ENCODE measurements around the gene KRT40. TPM values are rescaled to one million over a fixed set of nuclear protein-coding genes. Genes with fewer than 3 reads are reported as not detected.
"Not testable (repeated sequence)": the region's sequence is repeated elsewhere in the genome, so short reads cannot be mapped to it uniquely, and the experiment has no call there.

The KRT40 gene
- total RNA-seq, 1 donor from 2014 or later, result not detected

- peaks cover 13% of the 10 kb centered on the region for H3K27me3 Mint-ChIP-seq (ENCODE audit: low read depth)
- H3K27ac Mint-ChIP-seq, result no peak overlapping the region
- DNase-seq (ENCODE audit: low spot score), result no peak
- H3K4me3 Mint-ChIP-seq (ENCODE audit: low read depth), result no peak overlapping the region
- intact Hi-C loops (cut with micrococcal nuclease), result no loop called here
- H3K36me3 Mint-ChIP-seq (ENCODE audit: low read depth), result no peaks in the 10 kb centered on the region
- no peaks in the 10 kb centered on the region for H3K4me1 Mint-ChIP-seq (ENCODE audit: low read depth)
- no peaks in the 10 kb centered on the region for H3K9me3 Mint-ChIP-seq
Observed at GRCh38 chr17:41010441-41010840, 26.3 kb upstream of the KRT40 start.

- Mint-ChIP-seq H3K4me1 (ENCODE audit: low read depth) (no peaks in the 10 kb centered on the region), H3K4me3 (ENCODE audit: low read depth) (no peak overlapping the region), H3K27ac (no peak overlapping the region), H3K9me3 (no peaks in the 10 kb centered on the region), H3K27me3 (ENCODE audit: low read depth) (peaks cover 13% of the 10 kb centered on the region), H3K36me3 (ENCODE audit: low read depth) (no peaks in the 10 kb centered on the region)
- intact Hi-C loops (cut with micrococcal nuclease), result no loop called here
- no peak for DNase-seq (ENCODE audit: low spot score)
Observed at GRCh38 chr17:41009936-41010335, 25.8 kb upstream of the KRT40 start.

- no peak for DNase-seq (ENCODE audit: low spot score)
- H3K36me3 Mint-ChIP-seq (ENCODE audit: low read depth), result no peaks in the 10 kb centered on the region
- no peak overlapping the region for H3K4me3 Mint-ChIP-seq (ENCODE audit: low read depth)
- H3K27ac Mint-ChIP-seq, result no peak overlapping the region
- peaks cover 13% of the 10 kb centered on the region for H3K27me3 Mint-ChIP-seq (ENCODE audit: low read depth)
- H3K4me1 Mint-ChIP-seq (ENCODE audit: low read depth), result no peaks in the 10 kb centered on the region
- H3K9me3 Mint-ChIP-seq, result no peaks in the 10 kb centered on the region
- intact Hi-C loops (cut with micrococcal nuclease), result no loop called here
Observed at GRCh38 chr17:41009301-41009760, 25.2 kb upstream of the KRT40 start.

GRCh38 chr17:41008811-41009210 is 24.7 kb upstream of the KRT40 start, which contains the start of gene KRTAP3-1:
TSS of gene KRTAP3-1 (minus strand) at chr17:41009128. CDS start at chr17:41009074, 54 bp downstream.
- Mint-ChIP-seq H3K36me3 (ENCODE audit: low read depth) (no peaks in the 10 kb centered on the region), H3K4me1 (ENCODE audit: low read depth) (no peaks in the 10 kb centered on the region), H3K27me3 (ENCODE audit: low read depth) (peaks cover 13% of the 10 kb centered on the region), H3K27ac (no peak within 1 kb of the TSS), H3K9me3 (no peaks in the 10 kb centered on the region), H3K4me3 (ENCODE audit: low read depth) (no peak within 1 kb of the TSS)
- intact Hi-C loops (cut with micrococcal nuclease), result no loop called here
- no peak for DNase-seq (ENCODE audit: low spot score)

- peaks cover 1% of the 10 kb centered on the region for H3K27me3 Mint-ChIP-seq (ENCODE audit: low read depth)
- H3K36me3 Mint-ChIP-seq (ENCODE audit: low read depth), result no peaks in the 10 kb centered on the region
- H3K4me1 Mint-ChIP-seq (ENCODE audit: low read depth), result no peaks in the 10 kb centered on the region
- intact Hi-C loops (cut with micrococcal nuclease), result no loop called here
- DNase-seq (ENCODE audit: low spot score), result no peak
- H3K4me3 Mint-ChIP-seq (ENCODE audit: low read depth), result no peak overlapping the region
- no peaks in the 10 kb centered on the region for H3K9me3 Mint-ChIP-seq
- no peak overlapping the region for H3K27ac Mint-ChIP-seq
Observed at GRCh38 chr17:41004397-41004796, 20.3 kb upstream of the KRT40 start.

- peaks cover 3% of the 10 kb centered on the region for H3K27me3 Mint-ChIP-seq (ENCODE audit: low read depth)
- no peak overlapping the region for H3K27ac Mint-ChIP-seq
- H3K9me3 Mint-ChIP-seq, result no peaks in the 10 kb centered on the region
- H3K36me3 Mint-ChIP-seq (ENCODE audit: low read depth), result no peaks in the 10 kb centered on the region
- no peaks in the 10 kb centered on the region for H3K4me1 Mint-ChIP-seq (ENCODE audit: low read depth)
- intact Hi-C loops (cut with micrococcal nuclease), result no loop called here
- no peak for DNase-seq (ENCODE audit: low spot score)
- no peak overlapping the region for H3K4me3 Mint-ChIP-seq (ENCODE audit: low read depth)
Observed at GRCh38 chr17:41003926-41004325, 19.8 kb upstream of the KRT40 start.

- intact Hi-C loops (cut with micrococcal nuclease), result no loop called here
- H3K27ac Mint-ChIP-seq, result no peak overlapping the region
- H3K4me1 Mint-ChIP-seq (ENCODE audit: low read depth), result no peaks in the 10 kb centered on the region
- DNase-seq (ENCODE audit: low spot score), result no peak
- H3K4me3 Mint-ChIP-seq (ENCODE audit: low read depth), result no peak overlapping the region
- no peaks in the 10 kb centered on the region for H3K9me3 Mint-ChIP-seq
- H3K27me3 Mint-ChIP-seq (ENCODE audit: low read depth), result peaks cover 7% of the 10 kb centered on the region
- no peaks in the 10 kb centered on the region for H3K36me3 Mint-ChIP-seq (ENCODE audit: low read depth)
Observed at GRCh38 chr17:41002814-41003213, 18.7 kb upstream of the KRT40 start.

- peaks cover 15% of the 10 kb centered on the region for H3K27me3 Mint-ChIP-seq (ENCODE audit: low read depth)
- H3K4me3 Mint-ChIP-seq (ENCODE audit: low read depth), result no peak overlapping the region
- DNase-seq (ENCODE audit: low spot score), result no peak
- H3K27ac Mint-ChIP-seq, result no peak overlapping the region
- no peaks in the 10 kb centered on the region for H3K36me3 Mint-ChIP-seq (ENCODE audit: low read depth)
- no peaks in the 10 kb centered on the region for H3K9me3 Mint-ChIP-seq
- intact Hi-C loops (cut with micrococcal nuclease), result no loop called here
- H3K4me1 Mint-ChIP-seq (ENCODE audit: low read depth), result no peaks in the 10 kb centered on the region
Observed at GRCh38 chr17:41001795-41002194, 17.7 kb upstream of the KRT40 start.

- H3K4me1 Mint-ChIP-seq (ENCODE audit: low read depth); intact Hi-C loops (cut with micrococcal nuclease): not testable (repeated sequence)
Observed at GRCh38 chr17:40999563-40999962, 15.4 kb upstream of the KRT40 start, which contains the start of gene KRTAP3-2. TSS of gene KRTAP3-2 (minus strand) at chr17:40999906. CDS start at chr17:40999853, 53 bp downstream.

GRCh38 chr17:40997361-40997760 is 13.2 kb upstream of the KRT40 start:
- Mint-ChIP-seq H3K27me3 (ENCODE audit: low read depth) (peaks cover 36% of the 10 kb centered on the region), H3K27ac (no peak overlapping the region), H3K4me1 (ENCODE audit: low read depth) (no peaks in the 10 kb centered on the region), H3K4me3 (ENCODE audit: low read depth) (no peak overlapping the region), H3K36me3 (ENCODE audit: low read depth) (no peaks in the 10 kb centered on the region), H3K9me3 (no peaks in the 10 kb centered on the region)
- DNase-seq (ENCODE audit: low spot score), result no peak
- intact Hi-C loops (cut with micrococcal nuclease), result no loop called here

More at GRCh38 chr17:40999563-40999962, 15.4 kb upstream of the KRT40 start, which contains the start of gene KRTAP3-2:
- not testable (repeated sequence) for H3K9me3 Mint-ChIP-seq; H3K27ac Mint-ChIP-seq; H3K4me3 Mint-ChIP-seq (ENCODE audit: low read depth); DNase-seq (ENCODE audit: low spot score); H3K36me3 Mint-ChIP-seq (ENCODE audit: low read depth)
- peaks cover 22% of the 10 kb centered on the region for H3K27me3 Mint-ChIP-seq (ENCODE audit: low read depth)

GRCh38 chr17:40996829-40997228 is 12.7 kb upstream of the KRT40 start:
- Mint-ChIP-seq H3K27ac (no peak overlapping the region), H3K4me1 (ENCODE audit: low read depth) (no peaks in the 10 kb centered on the region), H3K27me3 (ENCODE audit: low read depth) (peaks cover 39% of the 10 kb centered on the region), H3K36me3 (ENCODE audit: low read depth) (no peaks in the 10 kb centered on the region), H3K9me3 (no peaks in the 10 kb centered on the region), H3K4me3 (ENCODE audit: low read depth) (no peak overlapping the region)
- intact Hi-C loops (cut with micrococcal nuclease), result no loop called here
- DNase-seq (ENCODE audit: low spot score), result no peak

- no peak for DNase-seq (ENCODE audit: low spot score)
- Mint-ChIP-seq H3K36me3 (ENCODE audit: low read depth) (no peaks in the 10 kb centered on the region), H3K4me3 (ENCODE audit: low read depth) (no peak overlapping the region), H3K9me3 (no peaks in the 10 kb centered on the region), H3K27me3 (ENCODE audit: low read depth) (peaks cover 40% of the 10 kb centered on the region), H3K27ac (no peak overlapping the region), H3K4me1 (ENCODE audit: low read depth) (no peaks in the 10 kb centered on the region)
- intact Hi-C loops (cut with micrococcal nuclease), result no loop called here
Observed at GRCh38 chr17:40995116-40995515, 11.0 kb upstream of the KRT40 start.

GRCh38 chr17:40993839-40994238 is 9.7 kb upstream of the KRT40 start, which contains the start of gene KRTAP3-3:
TSS of gene KRTAP3-3 (minus strand) at chr17:40994164. CDS start at chr17:40994097, 67 bp downstream.
- Mint-ChIP-seq H3K36me3 (ENCODE audit: low read depth) (no peaks in the 10 kb centered on the region), H3K9me3 (no peaks in the 10 kb centered on the region), H3K27ac (no peak within 1 kb of the TSS), H3K4me3 (ENCODE audit: low read depth) (no peak within 1 kb of the TSS), H3K4me1 (ENCODE audit: low read depth) (no peaks in the 10 kb centered on the region), H3K27me3 (ENCODE audit: low read depth) (peaks cover 37% of the 10 kb centered on the region)
- DNase-seq (ENCODE audit: low spot score), result no peak
- intact Hi-C loops (cut with micrococcal nuclease), result no loop called here

- no peaks in the 10 kb centered on the region for H3K9me3 Mint-ChIP-seq
- H3K27me3 Mint-ChIP-seq (ENCODE audit: low read depth), result peaks cover 37% of the 10 kb centered on the region
- DNase-seq (ENCODE audit: low spot score), result no peak
- no peaks in the 10 kb centered on the region for H3K36me3 Mint-ChIP-seq (ENCODE audit: low read depth)
- H3K4me1 Mint-ChIP-seq (ENCODE audit: low read depth), result no peaks in the 10 kb centered on the region
- no peak overlapping the region for H3K4me3 Mint-ChIP-seq (ENCODE audit: low read depth)
- no peak overlapping the region for H3K27ac Mint-ChIP-seq
- intact Hi-C loops (cut with micrococcal nuclease), result no loop called here
Observed at GRCh38 chr17:40993084-40993483, 9.0 kb upstream of the KRT40 start.
